SK-N-SH (cell line): ENCODE measurements around the gene NPIPB6. TPM values are rescaled to one million over a fixed set of nuclear protein-coding genes. Genes with fewer than 3 reads are reported as not detected.

Source experiments
- CTCF ChIA-PET: fragments of 300-600, 350-600 bp; formaldehyde crosslinking; extraction: SDS; loops from one replicate; lab custom pipeline; 2021; lab: Yijun Ruan, JAX
- POLR2A ChIA-PET: fragments of 350-600 bp; sonication (Branson Sonifier 250); formaldehyde crosslinking; extraction: SDS; loops from one replicate; lab custom pipeline; 2020; ENCODE audit warnings: antibody characterized with exemption, inconsistent platforms; lab: Yijun Ruan, JAX
- DNase-seq: peaks from one replicate; pipeline ENCODE4 v3.0.0; 2012
- H2AFZ ChIP-seq: fragments of 200-600 bp; sonication (generic); 2 replicates; pipeline ENCODE4 v1.8.1; 2016; ENCODE audit warnings: antibody characterized with exemption, mild to moderate bottlenecking, low read depth
- H3F3A ChIP-seq: fragments of 200-600 bp; sonication (generic); replicated peaks from 2 replicates; pipeline ENCODE3; 2016; ENCODE audit warnings: antibody characterized with exemption, mild to moderate bottlenecking; ENCODE audit not compliant: insufficient read depth
- H3K27ac ChIP-seq, 2 experiments: fragments of 200-500 bp in 1 of 2; fragments of 200-600 bp in 1 of 2; sonication (Bioruptor generic) in 1 of 2; sonication (generic), shearing (Covaris generic) in 1 of 2; 2 replicates each; pipeline versions ENCODE4 v1.5.1 to v1.6.1; 2014 to 2016; ENCODE audit warnings: low read depth in 2 of 2, inconsistent platforms in 1 of 2, low read length in 1 of 2, mild to moderate bottlenecking in 1 of 2, mixed read lengths in 1 of 2
- H3K27me3 ChIP-seq: fragments of 200-600 bp; sonication (generic), shearing (Covaris generic); 2 replicates; pipeline ENCODE4 v1.6.1; 2016; ENCODE audit warnings: mixed run types; ENCODE audit not compliant: insufficient read depth
- H3K36me3 ChIP-seq, 2 experiments: fragments of 200-500 bp in 1 of 2; fragments of 200-600 bp in 1 of 2; sonication (Bioruptor generic) in 1 of 2; sonication (generic) in 1 of 2; replicated peaks in 1 of 2; 2 replicates each; pipeline versions ENCODE3 to v1.5.1; 2014 to 2016; ENCODE audit warnings: low read length in 1 of 2, mild to moderate bottlenecking in 1 of 2; ENCODE audit not compliant: insufficient read depth in 2 of 2, control insufficient read depth in 1 of 2
- H3K4me1 ChIP-seq, 2 experiments: fragments of 200-500 bp in 1 of 2; fragments of 200-600 bp in 1 of 2; sonication (Bioruptor generic) in 1 of 2; sonication (generic), shearing (Covaris generic) in 1 of 2; 2 replicates each; pipeline versions ENCODE4 v1.5.1 to v1.6.1; 2014 to 2016; ENCODE audit warnings: low read depth in 1 of 2, low read length in 1 of 2, mixed run types in 1 of 2; ENCODE audit not compliant: insufficient read depth in 2 of 2, control insufficient read depth in 1 of 2
- H3K4me2 ChIP-seq: fragments of 200-600 bp; sonication (generic), shearing (Covaris generic); 2 replicates; pipeline ENCODE4 v1.6.1; 2017; ENCODE audit warnings: mixed run types
- H3K4me3 ChIP-seq, 2 experiments: fragments of 200-500 bp in 1 of 2; fragments of 200-600 bp in 1 of 2; sonication (Bioruptor generic) in 1 of 2; sonication (generic), shearing (Covaris generic) in 1 of 2; 2 replicates each; pipeline versions ENCODE4 v1.5.1 to v1.8.1; 2014 to 2016; ENCODE audit warnings: low read depth in 2 of 2, inconsistent platforms in 1 of 2, low read length in 1 of 2, mild to moderate bottlenecking in 1 of 2, mixed read lengths in 1 of 2, moderate library complexity in 1 of 2
- H3K79me2 ChIP-seq: fragments of 200-600 bp; sonication (generic); 2 replicates; pipeline ENCODE4 v1.8.1; 2017; ENCODE audit warnings: mild to moderate bottlenecking; ENCODE audit not compliant: insufficient read depth
- H3K9ac ChIP-seq: fragments of 200-600 bp; sonication (generic); 2 replicates; pipeline ENCODE4 v1.6.1; 2017; ENCODE audit warnings: mixed run types
- H3K9me2 ChIP-seq: fragments of 200-600 bp; sonication (generic); 2 replicates; pipeline ENCODE4 v1.6.1; 2017; ENCODE audit warnings: mixed run types
- H3K9me3 ChIP-seq: fragments of 200-600 bp; sonication (generic); 2 replicates; pipeline ENCODE4 v1.6.1; 2017; ENCODE audit warnings: mixed run types, mild to moderate bottlenecking, moderate library complexity
- H4K20me1 ChIP-seq: fragments of 200-600 bp; sonication (generic); 2 replicates; pipeline ENCODE4 v1.6.1; 2017; ENCODE audit warnings: mild to moderate bottlenecking, mixed run types; ENCODE audit not compliant: insufficient read depth
- CHD2 ChIP-seq: fragments of 150-350 bp; IDR thresholded peaks from 2 replicates; pipeline ENCODE4 v1.6.1; 2018; ENCODE audit warnings: low read length; ENCODE audit not compliant: partially characterized antibody
- CTCF ChIP-seq: fragments of 200-600 bp; sonication (generic); IDR thresholded peaks from 2 replicates; pipeline ENCODE4 v1.6.1; 2017; ENCODE audit warnings: antibody characterized with exemption, mild to moderate bottlenecking, moderate library complexity
- ELF1 ChIP-seq: IDR thresholded peaks from 2 replicates; pipeline ENCODE4 v1.4.0; 2012
- EP300 ChIP-seq, 2 experiments: IDR thresholded peaks; 2 replicates each; pipeline versions ENCODE4 v1.4.0 to v1.6.1; 2012; ENCODE audit warnings: borderline replicate concordance in 1 of 2, low read depth in 1 of 2, low read length in 1 of 2
- FOXJ3 ChIP-seq: sonication (generic); formaldehyde crosslinking; IDR thresholded peaks from 2 replicates; pipeline ENCODE4 v1.5.1; 2020; ENCODE audit warnings: mild to moderate bottlenecking, missing genetic modification reagents
- FOXM1 ChIP-seq: IDR thresholded peaks from 2 replicates; pipeline ENCODE4 v1.4.0; 2012; ENCODE audit warnings: low read depth, mild to moderate bottlenecking
- GABPA ChIP-seq: IDR thresholded peaks from 2 replicates; pipeline ENCODE4 v1.4.0; 2012; ENCODE audit warnings: low read depth, mild to moderate bottlenecking
- MAX ChIP-seq: IDR thresholded peaks from 2 replicates; pipeline ENCODE4 v1.4.0; 2012; ENCODE audit warnings: low read depth
- MXI1 ChIP-seq: IDR thresholded peaks from 2 replicates; pipeline ENCODE4 v1.6.1; 2012; ENCODE audit warnings: mild to moderate bottlenecking, low read depth, low read length, improper control_type of control experiment
- PBX3 ChIP-seq: IDR thresholded peaks from 2 replicates; pipeline ENCODE4; 2012
- RAD21 ChIP-seq: IDR thresholded peaks from 2 replicates; pipeline ENCODE4 v1.6.1; 2012; ENCODE audit warnings: mild to moderate bottlenecking, low read length
- RCOR1 ChIP-seq: fragments of 150-350 bp; IDR thresholded peaks from 2 replicates; pipeline ENCODE4 v1.6.1; 2017; ENCODE audit warnings: antibody characterized with exemption, low read length
- RFX5 ChIP-seq: IDR thresholded peaks from 2 replicates; pipeline ENCODE4 v1.6.1; 2012; ENCODE audit warnings: mild to moderate bottlenecking, improper control_type of control experiment, low read length
- SMC3 ChIP-seq: IDR thresholded peaks from 2 replicates; pipeline ENCODE4 v1.6.1; 2012; ENCODE audit warnings: low read depth, low read length, improper control_type of control experiment
- TCF12 ChIP-seq: IDR thresholded peaks from 2 replicates; pipeline ENCODE4 v1.4.0; 2012
- TEAD4 ChIP-seq: IDR thresholded peaks from 2 replicates; pipeline ENCODE4 v1.4.0; 2012; ENCODE audit warnings: mild to moderate bottlenecking, borderline replicate concordance; ENCODE audit not compliant: insufficient read depth
- WGBS: methylation state at CpG from one replicate; pipeline ENCODE4 v1.1.6; 2017; ENCODE audit warnings: low lambda C conversion rate; 5-methylcytosine and 5-hydroxymethylcytosine counted together
- polyA plus RNA-seq, 3 experiments: library from polyadenylated mRNA; depleted of rRNA; stranded (reverse); fragments of >200 nt; gene quantifications; 2 replicates each; pipeline ENCODE4 v1.2.3, GENCODE V29; 2012

Gene NPIPB6
- polyA plus RNA-seq, 1 of the 3 experiments (the other 2 are of a cell fraction): 0.35 TPM

- no peak overlapping the region for H2AFZ ChIP-seq
- no peaks in the 10 kb centered on the region for H3K9me2 ChIP-seq
- no peak overlapping the region for H3K4me2 ChIP-seq
- no peaks in the 10 kb centered on the region for H3K9me3 ChIP-seq
- POLR2A ChIA-PET: no interaction called here
- no peak for DNase-seq
- H3K9ac ChIP-seq: no peak overlapping the region
- H4K20me1 ChIP-seq: no peaks in the 10 kb centered on the region
- no peaks in the 10 kb centered on the region; a peak in 1 of 4 replicates for H3K4me1 ChIP-seq
- no peaks in the 10 kb centered on the region for H3K36me3 ChIP-seq
- CTCF ChIA-PET: interaction anchor here (0.6 to 15.8 kb wide), 6 partner anchors 9 to 36 kb away, joined by 3 to 302 read pairs (median 21); partner anchors contain the start of gene SBK1
- H3K4me3 ChIP-seq: no peak overlapping the region
- no peak overlapping the region for H3K27ac ChIP-seq
- TF ChIP-seq RAD21 (no peak), PBX3 (no peak), GABPA (no peak), TEAD4 (no peak), RFX5 (no peak), EP300 (IDR thresholded peaks at IDR 0.05; ENCODE audit: borderline replicate concordance in 1 of 2, low read depth in 1 of 2, low read length in 1 of 2) (no peak), FOXJ3 (CRISPR knock-in tag) (no peak), MAX (no peak)
- TF ChIP-seq, all 33 proteins: peak for 0
- 78% methylated on average over 5 of the region's 9 CpGs for WGBS
- Histone ChIP-seq H3F3A (no peaks in the 10 kb centered on the region), H3K27me3 (no peaks in the 10 kb centered on the region), H3K79me2 (no peaks in the 10 kb centered on the region)
Observed at GRCh38 chr16:28318042-28318744, 45.1 kb downstream of the NPIPB6 start.

- no peaks in the 10 kb centered on the region for H3F3A ChIP-seq
- no peak overlapping the region for H2AFZ ChIP-seq
- H3K79me2 ChIP-seq: no peaks in the 10 kb centered on the region
- no peaks in the 10 kb centered on the region; a peak in 1 of 4 replicates for H3K4me1 ChIP-seq
- H3K4me2 ChIP-seq: no peak overlapping the region
- TF ChIP-seq CTCF: peak; percentile 87
- TF ChIP-seq TCF12: no peak
- no peak for TF ChIP-seq ELF1
- TF ChIP-seq FOXM1: no peak
- peak; percentile 75 for TF ChIP-seq RAD21
- TF ChIP-seq RCOR1: peak; percentile 36; the same call in 1 of the 2 replicates
- TF ChIP-seq TEAD4: no peak
- no peak for TF ChIP-seq RFX5
- TF ChIP-seq SMC3: peak; percentile 86
- peak; percentile 46; the same call in 1 of the 2 replicates for TF ChIP-seq MXI1
- no peak for TF ChIP-seq PBX3
- TF ChIP-seq CHD2: no peak
- no peaks in the 10 kb centered on the region for H4K20me1 ChIP-seq
- H3K27ac ChIP-seq: no peak overlapping the region; a peak in 1 of 4 replicates
- ChIA-PET CTCF (interaction anchor here (0.6 to 15.8 kb wide), 14 partner anchors 9 to 731 kb away, joined by 3 to 302 read pairs (median 5); partner anchors contain the start of gene SBK1), POLR2A (interaction anchor here (1.0 to 1.7 kb wide), 2 partner anchors 36 to 39 kb away, joined by 5 to 7 read pairs; no protein-coding TSS in a partner anchor)
- DNase-seq: peak; percentile 90
- no peaks in the 10 kb centered on the region for H3K27me3 ChIP-seq
- H3K36me3 ChIP-seq: no peaks in the 10 kb centered on the region
- 26% methylated on average over 17 of the region's 22 CpGs for WGBS
- H3K9me2 ChIP-seq: no peaks in the 10 kb centered on the region
- no peak overlapping the region for H3K9ac ChIP-seq
- H3K4me3 ChIP-seq: no peak overlapping the region; a peak in 1 of 4 replicates
- no peaks in the 10 kb centered on the region for H3K9me3 ChIP-seq
Observed at GRCh38 chr16:28317040-28317880, 46.0 kb downstream of the NPIPB6 start.
